ENCODE measurements around the gene FILIP1.

- TF ChIP-seq CTCF (IDR thresholded peaks at IDR 0.05) (no peak), POLR2A (IDR thresholded peaks at IDR 0.05) (no peak)
These were observed 111.0 kb downstream of the FILIP1 start for GRCh38 chr6:75382634-75382900.
